Measurements from ENCODE around the gene PPM1K.

PPM1K gene

DNA sequence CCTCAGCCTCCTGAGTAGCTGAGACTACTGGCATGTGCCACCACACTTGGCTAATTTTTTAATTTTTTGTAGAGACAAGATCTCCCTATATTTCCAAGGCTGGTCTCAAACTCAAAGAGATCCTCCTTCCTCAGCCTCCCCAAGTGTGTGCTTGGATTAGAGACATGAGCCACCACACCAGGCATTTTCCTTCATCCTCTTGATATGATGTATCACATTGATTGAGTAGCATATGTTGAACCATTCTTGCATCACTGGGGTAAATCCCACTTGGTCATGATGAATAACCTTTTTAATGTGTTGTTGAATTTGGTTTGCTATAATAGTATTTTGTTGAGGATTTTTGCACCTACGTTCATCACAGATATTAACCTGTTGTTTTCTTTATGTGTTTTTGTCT is 24.2 kb upstream of the PPM1K start:
- Histone ChIP-seq H2AFZ (ENCODE audit: insufficient read depth, low read length, poor library complexity) (no peak overlapping the region), H3K4me1 (ENCODE audit: control insufficient read depth in 1 of 2, insufficient read depth in 2 of 2, low read length in 2 of 2) (no peaks in the 10 kb centered on the region), H2BK120ac (ENCODE audit: insufficient read depth, low read length, poor library complexity) (no peak overlapping the region), H3K4me3 (ENCODE audit: low read depth, low read length) (no peak overlapping the region), H3K9ac (ENCODE audit: low read length) (no peak overlapping the region), H3K27ac (ENCODE audit: low read depth, low read length) (no peak overlapping the region), H3K27me3 (ENCODE audit: insufficient read depth, low read length) (no peaks in the 10 kb centered on the region), H2BK5ac (ENCODE audit: low read depth, low read length, poor library complexity) (no peak overlapping the region), H2BK12ac (ENCODE audit: low read length) (no peak overlapping the region), H4K12ac (ENCODE audit: low read depth, low read length) (no peak overlapping the region), H3K18ac (ENCODE audit: low read length) (no peak overlapping the region), H3K14ac (ENCODE audit: low read length) (no peak overlapping the region), H3K36me3 (ENCODE audit: control insufficient read depth in 1 of 2, insufficient read depth in 2 of 2, low read length in 2 of 2) (no peaks in the 10 kb centered on the region), H3K4me2 (ENCODE audit: low read length) (no peak overlapping the region), H3K79me2 (ENCODE audit: control insufficient read depth, insufficient read depth, low read length, poor library complexity) (no peaks in the 10 kb centered on the region), H3K79me1 (ENCODE audit: low read length) (no peaks in the 10 kb centered on the region), H4K91ac (ENCODE audit: low read depth, low read length) (no peak overlapping the region), H3K9me3 (ENCODE audit: insufficient read depth, low read depth, low read length) (peaks cover 4% of the 10 kb centered on the region), H3K23ac (ENCODE audit: low read length) (no peak overlapping the region), H4K8ac (ENCODE audit: low read depth, low read length) (no peak overlapping the region), H3K4ac (ENCODE audit: low read depth, low read length) (no peak overlapping the region), H2AK5ac (ENCODE audit: low read length) (no peak overlapping the region)
- no peak for DNase-seq
- no CpG with 5 or more reads among the region's 1 CpG for whole genome bisulfite sequencing (ENCODE audit: extremely low coverage, insufficient coverage, insufficient read length)

GRCh38 chr4:88297725-88298454 is 13.5 kb upstream of the PPM1K start:
- WGBS (ENCODE audit: extremely low coverage, insufficient coverage, insufficient read length): no CpG with 5 or more reads among the region's 6 CpGs
- H3K4ac ChIP-seq (ENCODE audit: low read depth, low read length): no peak overlapping the region

GRCh38 chr4:88297212-88297516 is 12.8 kb upstream of the PPM1K start:
- H2AK5ac ChIP-seq (ENCODE audit: low read length): no peak overlapping the region
- H2AFZ ChIP-seq (ENCODE audit: insufficient read depth, low read length, poor library complexity): no peak overlapping the region
- no peaks in the 10 kb centered on the region for H3K27me3 ChIP-seq (ENCODE audit: insufficient read depth, low read length)
- no peaks in the 10 kb centered on the region for H3K79me2 ChIP-seq (ENCODE audit: control insufficient read depth, insufficient read depth, low read length, poor library complexity)
- H3K4ac ChIP-seq (ENCODE audit: low read depth, low read length): no peak overlapping the region
- H2BK5ac ChIP-seq (ENCODE audit: low read depth, low read length, poor library complexity): no peak overlapping the region
- no peak overlapping the region for H2BK12ac ChIP-seq (ENCODE audit: low read length)
- no peak overlapping the region for H3K14ac ChIP-seq (ENCODE audit: low read length)
- no peaks in the 10 kb centered on the region for H3K79me1 ChIP-seq (ENCODE audit: low read length)
- H4K91ac ChIP-seq (ENCODE audit: low read depth, low read length): no peak overlapping the region
- no peaks in the 10 kb centered on the region for H3K9me3 ChIP-seq (ENCODE audit: insufficient read depth, low read depth, low read length)
- no peak overlapping the region for H2BK120ac ChIP-seq (ENCODE audit: insufficient read depth, low read length, poor library complexity)
- no peak overlapping the region for H3K9ac ChIP-seq (ENCODE audit: low read length)
- H4K12ac ChIP-seq (ENCODE audit: low read depth, low read length): no peak overlapping the region
- H3K4me3 ChIP-seq (ENCODE audit: low read depth, low read length): no peak overlapping the region
- no peak overlapping the region for H3K4me2 ChIP-seq (ENCODE audit: low read length)
- H3K18ac ChIP-seq (ENCODE audit: low read length): no peak overlapping the region
- no peaks in the 10 kb centered on the region for H3K4me1 ChIP-seq (ENCODE audit: control insufficient read depth in 1 of 2, insufficient read depth in 2 of 2, low read length in 2 of 2)
- no peaks in the 10 kb centered on the region for H3K36me3 ChIP-seq (ENCODE audit: control insufficient read depth in 1 of 2, insufficient read depth in 2 of 2, low read length in 2 of 2)
- DNase-seq: no peak
- no peak overlapping the region for H4K8ac ChIP-seq (ENCODE audit: low read depth, low read length)
- H3K23ac ChIP-seq (ENCODE audit: low read length): no peak overlapping the region
- no peak overlapping the region for H3K27ac ChIP-seq (ENCODE audit: low read depth, low read length)
- no CpG with 5 or more reads among the region's 1 CpG for WGBS (ENCODE audit: extremely low coverage, insufficient coverage, insufficient read length)

More at GRCh38 chr4:88297725-88298454, 13.5 kb upstream of the PPM1K start:
- Histone ChIP-seq H3K4me1 (ENCODE audit: control insufficient read depth in 1 of 2, insufficient read depth in 2 of 2, low read length in 2 of 2) (no peaks in the 10 kb centered on the region), H3K4me2 (ENCODE audit: low read length) (no peak overlapping the region), H3K9ac (ENCODE audit: low read length) (no peak overlapping the region), H3K4me3 (ENCODE audit: low read depth, low read length) (no peak overlapping the region), H2AK5ac (ENCODE audit: low read length) (no peak overlapping the region), H3K27me3 (ENCODE audit: insufficient read depth, low read length) (no peaks in the 10 kb centered on the region), H3K79me1 (ENCODE audit: low read length) (no peaks in the 10 kb centered on the region), H4K91ac (ENCODE audit: low read depth, low read length) (no peak overlapping the region), H3K14ac (ENCODE audit: low read length) (no peak overlapping the region), H2AFZ (ENCODE audit: insufficient read depth, low read length, poor library complexity) (no peak overlapping the region), H2BK120ac (ENCODE audit: insufficient read depth, low read length, poor library complexity) (no peak overlapping the region), H3K9me3 (ENCODE audit: insufficient read depth, low read depth, low read length) (no peaks in the 10 kb centered on the region), H3K18ac (ENCODE audit: low read length) (no peak overlapping the region), H2BK12ac (ENCODE audit: low read length) (no peak overlapping the region), H3K23ac (ENCODE audit: low read length) (no peak overlapping the region), H3K27ac (ENCODE audit: low read depth, low read length) (no peak overlapping the region), H3K36me3 (ENCODE audit: control insufficient read depth in 1 of 2, insufficient read depth in 2 of 2, low read length in 2 of 2) (no peaks in the 10 kb centered on the region), H4K12ac (ENCODE audit: low read depth, low read length) (no peak overlapping the region), H2BK5ac (ENCODE audit: low read depth, low read length, poor library complexity) (no peak overlapping the region), H3K79me2 (ENCODE audit: control insufficient read depth, insufficient read depth, low read length, poor library complexity) (no peaks in the 10 kb centered on the region), H4K8ac (ENCODE audit: low read depth, low read length) (no peak overlapping the region)
- DNase-seq: no peak

DNA sequence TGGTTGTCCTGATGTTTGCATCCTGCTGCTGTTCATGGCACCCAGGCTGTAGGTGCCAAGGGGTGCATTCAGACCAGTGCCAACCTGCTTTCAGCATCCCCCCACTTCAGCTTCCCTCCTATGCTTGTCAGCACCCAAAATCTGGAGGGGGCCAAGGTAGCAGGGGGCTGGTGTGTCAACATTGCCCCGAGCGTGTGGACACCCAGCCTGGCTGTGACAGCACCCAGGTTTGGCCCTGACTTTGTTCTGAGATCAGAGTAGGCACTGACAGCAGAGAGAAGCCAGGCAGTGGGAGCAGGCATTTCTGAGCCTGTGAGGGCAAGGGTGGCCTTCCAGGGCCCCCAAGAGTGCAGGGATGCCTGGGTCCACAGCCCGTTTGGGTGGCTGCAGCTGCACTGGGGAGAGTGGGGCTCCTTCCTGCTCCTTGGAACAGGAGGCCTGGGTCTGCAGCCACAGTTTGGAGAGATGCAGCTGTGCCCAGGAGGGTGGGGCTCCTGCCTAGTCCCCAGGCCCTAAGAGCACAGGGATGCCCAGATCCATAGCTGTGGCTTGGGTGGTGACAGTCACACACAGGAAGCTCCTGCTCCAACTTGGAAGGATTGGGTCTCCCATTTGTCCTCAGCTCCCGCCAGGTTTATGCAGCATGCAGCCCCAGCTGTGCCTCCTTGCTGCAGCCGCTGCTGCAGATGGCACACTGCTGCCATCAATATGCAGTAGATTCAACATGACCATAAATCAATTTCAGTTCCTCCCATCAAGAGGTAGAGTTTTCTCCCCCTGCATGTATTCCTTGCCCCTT is 12.3 kb upstream of the PPM1K start:
- H2BK5ac ChIP-seq (ENCODE audit: low read depth, low read length, poor library complexity): no peak overlapping the region
- DNase-seq: no peak
- H3K14ac ChIP-seq (ENCODE audit: low read length): no peak overlapping the region
- H3K18ac ChIP-seq (ENCODE audit: low read length): no peak overlapping the region
- no peak overlapping the region for H3K4me2 ChIP-seq (ENCODE audit: low read length)
- H3K4ac ChIP-seq (ENCODE audit: low read depth, low read length): no peak overlapping the region
- H3K4me1 ChIP-seq (ENCODE audit: control insufficient read depth in 1 of 2, insufficient read depth in 2 of 2, low read length in 2 of 2): no peaks in the 10 kb centered on the region
- no peak overlapping the region for H4K91ac ChIP-seq (ENCODE audit: low read depth, low read length)
- no peak overlapping the region for H3K23ac ChIP-seq (ENCODE audit: low read length)
- H4K8ac ChIP-seq (ENCODE audit: low read depth, low read length): no peak overlapping the region
- H2BK120ac ChIP-seq (ENCODE audit: insufficient read depth, low read length, poor library complexity): no peak overlapping the region
- no CpG with 5 or more reads among the region's 5 CpGs for WGBS (ENCODE audit: extremely low coverage, insufficient coverage, insufficient read length)
- H3K27me3 ChIP-seq (ENCODE audit: insufficient read depth, low read length): no peaks in the 10 kb centered on the region
- H3K9ac ChIP-seq (ENCODE audit: low read length): no peak overlapping the region
- no peak overlapping the region for H2BK12ac ChIP-seq (ENCODE audit: low read length)
- no peak overlapping the region for H3K4me3 ChIP-seq (ENCODE audit: low read depth, low read length)
- H2AFZ ChIP-seq (ENCODE audit: insufficient read depth, low read length, poor library complexity): no peak overlapping the region
- H3K36me3 ChIP-seq (ENCODE audit: control insufficient read depth in 1 of 2, insufficient read depth in 2 of 2, low read length in 2 of 2): no peaks in the 10 kb centered on the region
- no peak overlapping the region for H3K27ac ChIP-seq (ENCODE audit: low read depth, low read length)
- H2AK5ac ChIP-seq (ENCODE audit: low read length): no peak overlapping the region
- no peaks in the 10 kb centered on the region for H3K79me2 ChIP-seq (ENCODE audit: control insufficient read depth, insufficient read depth, low read length, poor library complexity)
- no peaks in the 10 kb centered on the region for H3K79me1 ChIP-seq (ENCODE audit: low read length)
- H4K12ac ChIP-seq (ENCODE audit: low read depth, low read length): no peak overlapping the region
- no peaks in the 10 kb centered on the region for H3K9me3 ChIP-seq (ENCODE audit: insufficient read depth, low read depth, low read length)

Data from trophoblast cell (in vitro differentiated cells and primary cell).